GM19468 (cell line): Measurements from ENCODE around the gene CALHM4.

Experiments
- ATAC-seq: cut with Tn5 transposase; IDR thresholded peaks from one replicate; pipeline ENCODE4 v1.9.1; 2021; ENCODE audit warnings: mild to moderate bottlenecking, moderate library complexity, moderate number of reproducible peaks; ENCODE audit not compliant: unreplicated experiment; ENCODE audit errors: extremely low read depth

The CALHM4 gene

DNA sequence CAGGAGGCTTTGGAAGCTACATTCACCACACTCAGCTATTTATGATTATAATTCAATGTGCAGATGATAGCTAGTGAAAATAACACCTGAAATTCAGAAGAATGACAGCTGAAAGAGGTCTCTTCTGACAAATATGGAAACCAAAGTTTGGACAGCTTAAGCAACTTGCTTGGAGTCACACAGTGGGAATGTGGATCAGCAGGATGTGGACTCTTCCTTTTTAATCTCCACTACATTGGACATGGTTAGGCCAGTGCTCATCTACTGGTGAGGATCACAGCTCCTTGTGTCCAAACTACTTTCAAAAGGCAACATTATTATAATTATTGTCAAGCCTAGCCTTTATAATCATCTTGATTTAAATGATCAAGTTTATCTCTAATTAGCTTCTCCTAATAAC, 18.4 kb upstream of the CALHM4 start:
- no peak for ATAC-seq

DNA sequence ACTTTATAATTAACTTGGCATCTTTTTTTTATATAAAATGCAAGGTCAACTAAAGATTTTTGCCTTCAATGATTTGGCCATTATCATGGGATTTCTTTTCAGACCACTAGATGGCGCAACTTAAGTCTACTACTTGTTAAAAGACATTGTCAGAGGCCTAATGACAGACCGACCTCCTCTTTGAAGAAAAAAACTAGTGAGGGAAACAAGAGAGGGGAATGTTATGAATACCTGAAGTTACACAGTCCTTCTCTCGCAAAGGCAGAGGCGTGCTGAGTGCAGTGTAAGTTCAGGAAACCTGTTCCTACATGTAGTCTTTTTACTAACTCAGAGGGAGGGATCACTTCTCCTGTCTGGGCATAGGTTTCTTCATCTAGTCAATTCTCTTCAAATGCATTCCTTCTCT, 17.3 kb upstream of the CALHM4 start:
- ATAC-seq, result no peak

DNA sequence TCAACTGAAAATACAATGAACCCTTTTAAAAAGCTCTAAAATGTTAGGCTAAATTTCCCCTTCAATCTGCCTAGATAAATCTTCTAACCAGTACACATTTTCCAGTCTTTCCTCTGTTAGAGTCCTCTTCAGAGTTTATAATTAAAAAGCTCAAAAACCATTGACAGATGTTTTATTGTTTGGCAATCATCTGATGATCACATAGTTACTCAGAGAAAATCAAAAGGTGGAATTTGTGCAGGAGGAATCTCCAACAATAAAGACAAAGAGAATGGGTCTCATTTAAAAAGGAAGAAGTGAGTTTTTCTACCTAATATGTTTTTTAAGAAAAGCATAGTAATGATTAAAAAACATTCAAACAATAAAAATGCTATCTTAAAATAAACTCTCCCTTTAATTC, 11.1 kb upstream of the CALHM4 start:
- ATAC-seq, result no peak

DNA sequence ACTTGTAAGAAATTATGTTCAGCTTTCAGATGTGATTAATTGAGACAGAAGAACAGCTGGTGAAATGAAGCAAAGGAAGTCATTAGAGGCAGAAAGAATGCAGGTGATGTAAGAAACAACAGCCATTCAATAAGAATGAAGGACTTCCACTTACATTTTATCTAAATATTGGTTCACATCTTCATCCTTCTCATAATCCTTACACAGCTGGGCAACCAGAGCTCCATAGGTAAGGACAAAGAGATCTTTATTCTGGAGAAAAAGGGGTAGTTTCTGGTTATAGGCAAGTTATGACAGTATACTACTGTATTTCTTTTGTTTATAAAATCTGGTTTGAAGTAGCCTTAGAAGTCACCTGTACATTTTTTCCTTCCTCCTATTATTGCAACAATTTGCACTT, 10.4 kb upstream of the CALHM4 start:
- ATAC-seq, result no peak

DNA sequence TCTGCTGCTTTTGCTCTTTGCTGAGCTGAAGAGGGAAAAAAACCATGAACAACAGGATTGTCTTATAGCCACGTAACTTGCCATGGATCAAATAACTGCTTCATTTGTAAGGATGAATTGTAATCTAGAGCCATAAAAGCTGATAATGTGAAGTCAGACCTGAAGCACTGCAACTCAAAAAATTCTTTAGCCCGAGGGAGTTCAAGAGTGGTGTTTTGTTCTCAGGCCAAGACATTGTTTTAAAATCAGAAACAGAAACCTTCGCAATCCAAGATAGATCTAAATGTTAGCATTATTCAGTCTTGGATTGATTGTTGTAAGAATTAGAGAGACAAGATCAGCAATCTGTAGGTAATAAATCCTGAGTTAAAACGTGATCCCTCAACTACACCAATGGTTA, 7.9 kb upstream of the CALHM4 start, which contains the start of gene TRAPPC3L:
TRAPPC3L (minus strand) TSS at position 34 of the 400 bp plus-strand sequence. CDS start 170 bp downstream, outside the sequence.
- ATAC-seq, result no peak

DNA sequence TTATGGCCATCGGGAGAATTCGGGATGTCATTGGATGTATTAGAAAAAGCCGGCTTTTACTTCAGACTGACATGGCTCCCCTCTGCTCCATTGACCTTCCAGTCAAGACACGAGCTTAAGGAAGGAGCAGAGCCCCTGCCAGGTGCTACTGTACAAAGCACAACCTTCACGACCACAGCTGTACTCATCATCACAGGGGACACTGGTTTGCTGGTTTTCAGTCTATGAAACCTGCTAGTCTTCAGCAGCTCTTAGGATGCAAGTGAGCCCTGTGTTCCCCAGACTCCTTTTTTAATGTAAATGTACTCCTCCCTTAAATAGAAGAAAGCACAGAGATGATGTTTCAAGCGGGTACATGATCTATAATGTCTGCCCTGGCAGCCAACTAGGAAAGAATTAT, 6.2 kb upstream of the CALHM4 start:
- no peak for ATAC-seq

DNA sequence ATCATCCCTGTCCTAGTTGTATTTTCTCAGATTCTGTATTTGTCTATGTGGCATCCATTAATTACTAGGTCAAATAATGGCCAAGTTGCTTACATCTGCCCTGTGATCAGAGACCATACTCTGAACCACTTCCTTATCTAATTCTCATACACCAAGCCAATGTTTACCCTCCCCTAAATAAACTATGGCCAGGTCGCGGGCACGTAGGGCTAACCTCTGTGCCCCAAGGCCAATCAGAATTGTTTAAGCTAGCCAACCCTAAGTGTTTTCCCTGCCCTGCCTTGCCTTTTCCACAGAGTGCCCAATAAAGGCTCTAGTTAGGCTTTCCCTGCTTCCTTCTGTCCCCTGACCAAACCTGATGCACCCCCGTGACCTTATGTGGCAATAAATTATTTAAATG, 2.8 kb upstream of the CALHM4 start:
- ATAC-seq, result no peak

DNA sequence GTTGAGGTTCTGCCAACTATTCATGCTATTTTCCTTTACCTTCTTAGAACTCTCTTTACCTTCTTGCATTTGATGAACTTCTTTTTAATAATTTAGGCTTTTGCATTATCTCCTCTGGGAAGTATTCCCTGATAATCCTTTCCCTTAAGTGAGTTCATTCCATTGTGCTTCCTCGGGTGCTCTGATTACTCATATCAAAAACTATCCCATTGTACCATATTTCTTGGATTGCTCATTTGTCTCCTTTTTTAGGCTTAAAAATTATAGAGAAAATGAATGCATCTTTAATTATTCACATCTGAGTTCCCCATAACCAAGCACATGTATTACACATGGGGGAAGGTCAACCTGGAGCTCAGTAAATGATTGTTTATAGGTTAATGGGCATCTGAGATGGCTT, 2.5 kb downstream of the CALHM4 start:
- no peak for ATAC-seq

DNA sequence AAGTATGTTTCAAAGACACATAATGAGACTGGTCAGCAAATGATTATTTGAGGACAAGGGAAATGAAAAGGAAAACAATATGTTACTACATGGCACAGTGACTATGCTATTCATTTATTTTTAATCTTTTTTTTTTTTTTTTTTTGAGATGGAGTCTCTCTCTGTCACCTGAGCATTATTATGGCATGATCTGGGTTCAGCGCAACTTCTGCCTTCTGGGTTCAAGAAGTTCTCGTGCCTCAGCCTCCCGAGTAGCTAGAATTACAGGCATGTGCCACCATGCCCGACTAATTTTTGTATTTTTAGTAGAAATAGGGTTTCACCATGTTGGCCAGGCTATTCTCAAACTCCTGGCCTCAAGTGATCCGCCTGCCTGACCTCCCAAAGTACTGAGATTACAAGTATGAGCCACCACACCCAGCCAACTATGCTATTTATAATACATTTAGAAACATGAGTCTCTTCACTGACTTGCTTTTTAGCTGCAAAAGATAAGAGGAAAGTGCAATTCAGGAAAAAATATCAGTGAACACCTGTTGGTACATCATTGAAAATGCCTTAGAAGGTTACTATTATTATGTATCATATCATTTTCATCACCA, 3.4 kb downstream of the CALHM4 start:
- ATAC-seq, result no peak

DNA sequence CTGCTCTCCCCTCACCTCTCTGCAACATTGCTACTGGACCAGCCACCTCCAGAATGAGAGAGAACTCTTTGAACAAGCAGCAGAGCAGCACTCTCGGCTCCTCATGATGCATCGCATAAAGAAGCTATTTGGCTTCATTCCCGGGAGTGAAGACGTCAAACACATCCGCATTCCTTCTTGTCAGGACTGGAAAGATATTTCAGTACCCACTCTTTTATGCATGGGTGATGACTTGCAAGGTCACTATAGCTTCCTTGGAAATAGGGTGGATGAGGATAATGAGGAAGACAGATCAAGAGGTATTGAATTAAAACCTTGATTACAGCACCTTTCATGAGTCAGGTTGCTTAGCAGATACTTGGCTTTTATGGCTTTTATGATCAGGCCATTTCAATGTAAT, 4.3 kb downstream of the CALHM4 start:
- ATAC-seq, result no peak

DNA sequence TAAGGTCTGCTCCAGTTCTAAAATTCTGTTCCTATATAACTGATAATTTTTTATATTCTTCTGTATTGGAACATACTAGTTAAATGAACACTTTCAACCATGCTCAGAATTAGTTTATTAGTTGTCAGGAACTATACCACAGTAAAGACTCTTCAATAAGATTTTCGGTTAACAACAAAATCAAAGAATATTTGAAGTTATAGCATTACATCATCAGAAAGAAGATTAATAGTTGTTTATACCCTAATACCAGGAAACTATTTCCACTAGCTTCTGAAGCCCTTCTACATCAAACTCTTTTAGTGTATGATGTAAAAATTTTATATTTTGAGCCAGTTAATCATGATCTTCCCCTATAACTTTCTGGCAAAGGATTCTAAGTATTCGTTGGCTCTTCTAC, 6.6 kb downstream of the CALHM4 start:
- ATAC-seq, result no peak

DNA sequence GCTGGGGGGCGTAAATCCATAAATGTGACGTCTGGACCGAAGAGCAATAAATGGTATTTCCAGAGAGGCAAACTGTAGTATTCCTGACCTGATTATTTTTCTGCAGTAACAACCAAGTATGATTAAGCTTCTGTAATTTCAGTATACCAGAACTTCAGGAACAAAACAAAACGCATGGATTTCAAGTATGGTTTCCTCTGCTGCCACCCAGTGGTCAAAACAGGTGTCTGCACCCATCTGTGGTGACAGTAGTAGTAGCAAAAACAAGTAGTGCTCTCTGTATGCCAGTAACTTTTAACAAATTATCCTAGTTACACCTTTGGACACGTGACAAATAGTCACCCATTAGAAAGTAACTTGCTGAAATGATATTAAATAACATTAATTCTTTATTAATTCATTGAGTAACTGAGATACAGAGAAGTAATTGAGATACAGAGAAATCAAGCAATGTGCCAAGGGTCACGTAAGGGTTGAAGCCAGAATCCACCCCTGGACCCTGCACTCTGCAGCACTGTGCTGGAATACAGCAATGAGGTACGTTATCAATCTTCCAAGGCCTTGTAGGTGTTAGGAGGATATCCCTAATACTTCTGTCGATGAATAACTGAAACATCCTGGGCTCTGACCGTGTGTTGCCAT, 7.9 kb downstream of the CALHM4 start:
- no peak for ATAC-seq

DNA sequence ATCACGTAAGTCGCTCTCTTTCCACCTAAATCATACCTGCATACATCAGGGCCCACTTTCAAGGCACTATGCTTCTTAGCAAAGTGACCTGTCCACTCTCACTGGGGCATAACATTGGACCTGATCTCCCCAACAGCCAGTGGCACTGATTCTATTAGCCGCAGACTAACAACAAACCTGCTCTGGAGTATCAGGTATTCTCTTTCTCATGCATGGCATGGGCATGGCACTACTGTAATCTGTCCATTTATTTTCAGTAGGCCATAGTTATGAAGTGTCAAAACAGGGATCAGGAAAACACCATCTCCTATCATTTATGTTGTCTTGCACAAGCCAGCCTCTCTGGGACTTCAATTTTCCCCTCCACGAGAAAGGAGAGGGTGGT, 8.5 kb downstream of the CALHM4 start:
- no peak for ATAC-seq

DNA sequence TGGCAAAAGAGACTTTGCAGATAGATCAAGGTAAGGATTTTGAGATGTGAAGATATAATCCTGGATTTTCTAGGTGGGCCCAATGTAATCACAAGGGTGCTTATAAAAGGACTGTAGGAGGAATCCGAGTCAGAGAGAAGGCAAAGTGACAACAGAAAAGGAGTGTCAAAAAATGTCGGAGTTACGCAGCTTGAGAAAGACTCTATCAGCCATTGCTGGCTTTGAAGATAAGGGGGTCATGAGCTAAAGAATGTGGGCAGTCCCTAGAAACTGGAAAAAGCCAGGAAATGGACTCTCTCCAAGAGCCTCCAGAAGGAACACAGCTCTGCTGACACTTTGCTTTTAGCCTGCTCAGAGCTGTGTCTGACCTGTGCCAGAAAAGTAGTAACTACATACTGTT, 9.1 kb downstream of the CALHM4 start:
- ATAC-seq, result no peak

DNA sequence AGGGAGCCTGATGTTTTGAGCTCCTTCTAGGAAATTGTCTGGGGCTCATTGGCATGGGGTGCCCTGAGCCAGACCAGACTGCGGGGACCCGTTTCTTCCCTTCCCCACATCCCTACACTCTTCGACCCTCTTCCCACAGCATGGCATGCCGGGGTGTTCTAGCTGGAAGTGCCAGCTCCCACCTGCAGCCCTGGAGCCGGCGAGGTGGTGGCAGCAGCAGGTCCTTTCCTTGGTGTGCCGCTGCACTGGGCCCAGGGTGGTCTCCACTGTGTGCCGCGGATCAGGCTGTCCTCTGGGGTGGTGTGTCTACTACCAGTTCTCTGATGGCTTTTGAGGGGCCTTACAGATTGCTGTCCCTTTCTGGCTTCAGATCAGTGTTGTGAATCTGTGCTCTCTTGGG, 10.3 kb downstream of the CALHM4 start:
- no peak for ATAC-seq

DNA sequence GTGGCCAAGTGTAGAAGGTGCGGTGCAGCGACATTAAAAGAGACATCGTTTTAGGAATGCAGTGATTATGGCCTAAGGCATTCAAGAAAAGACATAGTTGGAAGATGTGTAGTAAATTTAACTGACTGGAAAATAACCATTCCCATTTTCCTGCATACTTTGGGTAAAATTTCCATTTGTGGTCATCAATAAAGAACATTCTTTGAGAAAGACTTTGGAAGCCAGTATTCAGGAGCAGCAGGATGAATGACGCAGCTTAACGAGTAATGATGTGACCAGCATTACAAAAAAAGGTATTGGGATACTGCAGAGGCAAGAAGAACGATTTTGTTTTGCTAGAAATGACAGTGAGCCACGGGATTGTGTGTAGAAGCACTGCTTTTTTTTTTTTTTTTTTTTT, 10.8 kb downstream of the CALHM4 start:
- no peak for ATAC-seq

DNA sequence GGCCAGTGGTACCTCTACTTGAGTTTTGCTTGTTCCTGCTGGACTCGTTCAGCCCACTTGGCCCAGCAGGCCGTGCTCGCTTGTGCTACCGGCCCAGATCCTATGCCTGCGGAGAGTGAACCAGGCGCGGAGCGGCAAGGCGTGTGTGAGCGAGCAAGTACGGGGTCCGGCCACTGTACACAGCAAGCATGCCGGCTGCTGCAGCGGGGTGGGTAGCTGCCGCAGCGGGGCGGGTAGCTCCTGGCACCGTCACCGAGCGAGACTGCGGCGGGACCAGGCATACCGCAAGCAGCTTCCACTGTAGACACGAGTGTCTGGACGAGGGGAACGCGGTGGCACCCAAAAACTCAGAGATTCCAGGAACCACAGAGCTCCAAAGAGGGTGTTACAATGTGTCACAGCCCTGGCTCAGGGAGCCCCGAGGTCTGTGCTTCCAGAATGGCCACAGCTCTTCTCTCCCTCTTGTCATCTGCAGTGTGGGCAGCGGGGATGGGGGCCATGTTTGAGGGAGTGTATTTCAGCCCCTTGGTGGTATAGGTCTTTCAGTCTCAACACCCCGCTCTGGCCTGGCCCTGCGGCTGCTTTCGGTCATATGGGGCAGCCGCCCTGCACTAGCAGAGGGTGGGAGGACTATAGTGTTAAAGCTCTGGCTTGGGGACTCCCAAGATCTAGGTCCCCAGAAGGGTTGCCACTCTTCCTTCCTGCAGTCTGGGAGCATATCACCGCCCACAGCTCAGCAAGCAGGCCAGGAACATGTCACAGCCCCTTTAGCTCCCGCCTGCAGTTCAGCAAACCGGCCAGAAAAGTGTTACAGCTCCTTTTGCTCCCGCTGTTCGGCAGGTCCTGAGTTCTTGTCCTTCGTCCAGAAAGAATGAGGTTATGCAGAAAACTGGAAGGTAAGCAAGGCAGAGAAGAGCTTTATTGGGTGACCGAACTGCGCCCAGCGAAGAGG, 11.6 kb downstream of the CALHM4 start:
- ATAC-seq, result no peak

DNA sequence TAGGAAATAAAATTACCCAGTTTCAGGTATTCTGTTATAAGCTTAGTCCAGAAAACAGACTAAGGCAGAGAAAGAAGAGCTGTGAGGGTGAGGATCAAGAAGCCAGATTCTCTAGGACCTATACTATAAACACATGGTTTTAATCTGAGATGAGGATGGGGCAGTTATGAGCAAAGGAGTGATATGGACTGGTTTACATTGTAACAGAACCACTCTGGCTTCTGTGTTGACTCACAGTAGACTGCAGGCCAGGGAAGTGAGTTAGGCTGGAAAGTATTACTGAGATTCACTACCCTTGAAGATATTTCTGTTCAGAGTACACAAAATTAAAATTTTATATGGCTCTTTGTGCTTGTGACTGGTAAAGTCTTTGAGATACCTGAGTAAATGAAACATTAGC, 14.6 kb downstream of the CALHM4 start:
- ATAC-seq, result no peak

DNA sequence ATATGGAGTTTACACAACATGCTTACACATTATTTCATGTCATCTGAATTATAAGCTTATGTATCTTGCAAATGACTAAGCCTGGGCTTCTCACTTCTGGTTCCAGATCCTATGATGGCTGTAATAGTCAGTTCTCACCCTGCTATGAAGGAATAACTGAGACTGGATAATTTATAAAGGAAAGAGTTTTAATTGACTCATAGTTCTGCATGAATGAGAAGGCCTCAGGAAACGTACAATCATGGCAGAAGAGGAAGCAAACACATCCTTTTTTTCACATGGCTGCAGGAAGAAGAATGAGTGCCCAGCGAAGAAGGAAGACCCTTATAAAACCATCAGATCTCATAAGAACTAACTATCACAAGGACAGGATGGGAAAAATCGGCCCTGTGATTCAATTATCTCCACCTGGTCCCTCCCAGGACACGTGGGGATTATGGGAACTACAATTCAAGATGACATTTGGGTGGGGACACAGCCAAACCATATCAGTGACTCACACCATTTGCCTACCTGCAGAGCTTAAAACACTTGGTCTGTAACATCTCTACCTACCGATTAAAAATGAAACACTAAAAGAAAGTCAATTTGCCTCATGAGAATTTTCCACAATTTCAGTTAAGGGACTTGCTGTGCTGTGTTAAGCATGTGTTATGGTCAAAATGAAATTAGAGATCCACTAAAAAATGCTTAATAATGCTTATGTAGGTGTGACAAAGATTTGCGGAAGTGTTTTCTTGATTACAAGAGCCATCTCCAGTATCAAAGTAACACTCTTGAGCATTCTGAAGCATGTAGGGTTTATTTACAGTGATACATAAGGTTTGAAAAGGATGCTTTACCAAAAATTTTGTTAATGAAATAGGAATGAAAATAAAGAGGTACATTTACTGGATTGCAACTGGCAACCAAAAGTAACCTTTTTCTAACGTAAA, 15.5 kb downstream of the CALHM4 start:
- ATAC-seq, result no peak
